SK-MEL-5 (cell line): ENCODE measurements around the gene ISM2. TPM values are rescaled to one million over a fixed set of nuclear protein-coding genes. Genes with fewer than 3 reads are reported as not detected.

ENCODE experiments used
- DNase-seq: peaks from one replicate; pipeline ENCODE4 v3.0.0-alpha.2; 2016; ENCODE audit warnings: low read depth, low spot score
- in situ Hi-C: cut with HindIII; loops from 2 replicates; pipeline ENCODE4 v1.10.0; 2016; ENCODE audit warnings: low sequenced_read_pairs, high pct_unique_total_duplicates, low pct_unique_long_range_greater_than_20kb
- small RNA-seq, 2 experiments: library from RNA; depleted of rRNA; stranded (forward); fragments of <200 nt; gene quantifications; one replicate each; pipeline ENCODE3, GENCODE V24; 2014
- total RNA-seq: library from RNA; depleted of rRNA; stranded (reverse); fragments of >200 nt; shearing (Covaris generic); gene quantifications from 2 replicates; pipeline ENCODE4 v1.2.3, GENCODE V29; 2014; rRNA removed

ISM2 gene
- total RNA-seq, 1 experiment from 2014 or later = 0.79 TPM

DNA sequence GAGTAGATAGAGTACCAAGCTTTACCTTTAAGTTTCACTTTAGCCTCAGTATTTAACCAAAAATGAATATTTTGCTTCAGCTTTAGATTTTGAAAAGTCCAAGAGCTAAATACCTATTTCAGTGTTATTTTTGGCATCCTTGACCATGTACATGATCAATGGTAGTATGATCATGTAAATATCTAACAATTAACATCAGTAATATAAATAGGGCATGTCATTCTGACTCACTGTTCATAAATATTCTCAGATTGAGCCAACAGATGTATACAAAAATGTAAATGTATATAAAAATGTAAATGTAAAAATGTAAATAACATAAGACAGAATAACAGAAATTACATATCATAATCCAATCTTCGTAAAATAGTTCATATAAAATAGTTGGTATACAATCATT is 60.0 kb downstream of the ISM2 start:
- DNase-seq = no peak
- in situ Hi-C loops = no loop called here

- in situ Hi-C loops = no loop called here
- DNase-seq = no peak
Observed at GRCh38 chr14:77436042-77436441, 62.6 kb downstream of the ISM2 start.

DNA sequence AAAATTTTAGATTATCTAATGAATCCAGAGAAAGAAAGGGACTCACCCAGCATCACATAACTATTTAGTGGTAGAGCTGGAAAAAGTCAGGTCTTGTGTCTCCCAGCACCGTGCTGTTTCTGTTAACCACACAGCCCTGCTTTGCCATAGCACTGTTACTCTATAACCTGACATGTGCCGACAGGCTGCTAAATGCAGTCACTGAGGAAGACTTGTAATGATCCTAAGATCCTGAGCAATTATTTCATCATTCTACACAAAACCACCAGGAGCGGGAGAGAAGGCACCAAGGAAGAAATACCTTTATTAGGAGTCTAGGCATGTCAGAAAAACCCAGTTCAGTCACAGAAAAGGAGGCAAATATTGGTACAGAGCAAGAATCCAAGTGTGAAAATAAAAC is 72.2 kb downstream of the ISM2 start:
- no peak for DNase-seq
- in situ Hi-C loops = no loop called here

DNA sequence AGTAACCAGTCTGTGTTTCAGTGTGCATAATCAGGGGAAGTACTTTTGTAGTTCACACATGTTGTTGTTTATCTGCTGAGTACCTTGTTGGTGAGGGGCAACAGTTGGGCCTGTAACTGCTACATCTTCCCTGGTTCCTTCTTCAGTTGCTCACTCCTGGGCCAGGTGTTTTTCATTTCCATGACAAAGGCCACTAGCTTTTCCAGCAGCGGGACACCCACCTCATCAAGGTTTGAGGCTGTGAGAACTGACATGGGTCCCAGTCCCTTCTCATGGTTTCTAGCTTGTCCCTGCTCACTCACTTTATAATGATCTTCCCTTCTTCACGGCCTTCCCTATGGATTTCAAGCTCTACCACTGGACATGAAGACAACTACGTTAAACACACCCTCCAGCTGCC is 73.8 kb downstream of the ISM2 start:
- in situ Hi-C loops = no loop called here
- DNase-seq = no peak

Small RNAs within 50 kb of the gene (small RNA-seq; reads per million reads assigned to genes)
- gene RF00404 (0 reads per million in 2 experiments), gene RN7SL587P (0 reads per million in 2 experiments)

Other genes starting within 250 kb of the ISM2 start
- not detected in 2 replicates for gene NGB, start 227.6 kb downstream of the ISM2 start, total RNA-seq
- 22.2 and 23.8 TPM in 2 replicates for gene POMT2, start 177.9 kb downstream of the ISM2 start, total RNA-seq
- gene GSTZ1, start 177.8 kb downstream of the ISM2 start, total RNA-seq = 51.3 and 67.4 TPM in 2 replicates
- 22.2 and 22.6 TPM in 2 replicates for gene TMED8, start 121.7 kb downstream of the ISM2 start, total RNA-seq
- gene SAMD15, start 121.4 kb downstream of the ISM2 start, total RNA-seq = 1.4 and 2.0 TPM in 2 replicates
- 0.21 and 0.24 TPM in 2 replicates for gene NOXRED1, start 75.3 kb downstream of the ISM2 start, total RNA-seq
- gene VIPAS39, start 41.2 kb downstream of the ISM2 start, total RNA-seq = 21.8 and 26.4 TPM in 2 replicates
- 192 and 196 TPM in 2 replicates for gene AHSA1, start 40.7 kb downstream of the ISM2 start, total RNA-seq
- 16.1 and 16.6 TPM in 2 replicates for gene SPTLC2, start 117.8 kb upstream of the ISM2 start, total RNA-seq
- 13.4 and 16.7 TPM in 2 replicates for gene ALKBH1, start 209.2 kb upstream of the ISM2 start, total RNA-seq
- gene SLIRP, start 209.3 kb upstream of the ISM2 start, total RNA-seq = 411 and 462 TPM in 2 replicates